Measurements from ENCODE around the gene PEBP1.

Gene PEBP1

GRCh38 chr12:118136559-118137003, 657 bp downstream of the PEBP1 start:
- peak; percentile 16 for DNase-seq

GRCh38 chr12:118137148-118137678, 1.3 kb downstream of the PEBP1 start:
- DNase-seq = no peak

- DNase-seq = no peak
Observed at GRCh38 chr12:118140825-118141224, 4.9 kb downstream of the PEBP1 start.

GRCh38 chr12:118144499-118144898, 8.6 kb downstream of the PEBP1 start:
- no peak for DNase-seq

- DNase-seq = no peak
Observed at GRCh38 chr12:118145113-118145797, 9.3 kb downstream of the PEBP1 start.

- DNase-seq = no peak
Observed at GRCh38 chr12:118145798-118146156, 9.9 kb downstream of the PEBP1 start.

GRCh38 chr12:118148287-118148686, 12.4 kb downstream of the PEBP1 start:
- DNase-seq = no peak

GRCh38 chr12:118150625-118151024, 14.7 kb downstream of the PEBP1 start:
- no peak for DNase-seq

- DNase-seq = no peak
Observed at GRCh38 chr12:118151755-118152154, 15.8 kb downstream of the PEBP1 start.

GRCh38 chr12:118160536-118160935, 24.6 kb downstream of the PEBP1 start:
- DNase-seq = no peak

GRCh38 chr12:118164798-118165486, 29.0 kb downstream of the PEBP1 start:
- DNase-seq = no peak

- no peak for DNase-seq
Observed at GRCh38 chr12:118166946-118167345, 31.0 kb downstream of the PEBP1 start.

GRCh38 chr12:118175823-118176447, 40.0 kb downstream of the PEBP1 start:
- DNase-seq = no peak

- no peak for DNase-seq
Observed at GRCh38 chr12:118183155-118183554, 47.2 kb downstream of the PEBP1 start.

GRCh38 chr12:118183711-118184110, 47.8 kb downstream of the PEBP1 start:
- no peak for DNase-seq

GRCh38 chr12:118185602-118186397, 49.9 kb downstream of the PEBP1 start:
- no peak for DNase-seq

- DNase-seq = no peak
Observed at GRCh38 chr12:118187751-118188435, 52.0 kb downstream of the PEBP1 start.

- no peak for DNase-seq
Observed at GRCh38 chr12:118188690-118189371, 52.9 kb downstream of the PEBP1 start.

- no peak for DNase-seq
Observed at GRCh38 chr12:118189741-118190191, 53.8 kb downstream of the PEBP1 start.

GRCh38 chr12:118190266-118190665, 54.3 kb downstream of the PEBP1 start:
- DNase-seq = no peak

GRCh38 chr12:118193477-118193876, 57.6 kb downstream of the PEBP1 start:
- DNase-seq = no peak

GRCh38 chr12:118193958-118194357, 58.0 kb downstream of the PEBP1 start:
- DNase-seq = no peak
